GM18520 (cell line): ENCODE data around the gene SOX12.
"Not testable (repeated sequence)": the region's sequence is repeated elsewhere in the genome, so short reads cannot be mapped to it uniquely, and the experiment has no call there.

Experiments used
- ATAC-seq: cut with Tn5 transposase; IDR thresholded peaks from one replicate; pipeline ENCODE4 v1.9.1; 2021; ENCODE audit not compliant: unreplicated experiment

SOX12 gene

GRCh38 chr20:358891-359555 is 33.7 kb downstream of the SOX12 start:
- ATAC-seq = no peak

- no peak for ATAC-seq
Measured at GRCh38 chr20:361561-361960, 36.2 kb downstream of the SOX12 start.

GRCh38 chr20:362271-363254 is 37.2 kb downstream of the SOX12 start:
- ATAC-seq = no peak

- no peak for ATAC-seq
Measured at GRCh38 chr20:363319-364078, 38.1 kb downstream of the SOX12 start.

GRCh38 chr20:364905-365794 is 39.8 kb downstream of the SOX12 start:
- no peak for ATAC-seq

GRCh38 chr20:366041-366718 is 40.8 kb downstream of the SOX12 start:
- ATAC-seq = no peak

- ATAC-seq = no peak
Measured at GRCh38 chr20:366719-367485, 41.5 kb downstream of the SOX12 start.

- ATAC-seq = no peak
Measured at GRCh38 chr20:367486-367887, 42.1 kb downstream of the SOX12 start.

- no peak for ATAC-seq
Measured at GRCh38 chr20:368915-369314, 43.6 kb downstream of the SOX12 start.

- ATAC-seq = no peak
Measured at GRCh38 chr20:370151-370600, 44.8 kb downstream of the SOX12 start.

GRCh38 chr20:370977-371754 is 45.8 kb downstream of the SOX12 start:
- no peak for ATAC-seq

- ATAC-seq = no peak
Measured at GRCh38 chr20:371755-372542, 46.6 kb downstream of the SOX12 start.

- ATAC-seq = not testable (repeated sequence)
Measured at GRCh38 chr20:372543-373082, 47.3 kb downstream of the SOX12 start.

GRCh38 chr20:373171-373890 is 48.0 kb downstream of the SOX12 start:
- ATAC-seq = no peak

- ATAC-seq = no peak
Measured at GRCh38 chr20:375265-375889, 50.0 kb downstream of the SOX12 start.

GRCh38 chr20:376089-376488 is 50.7 kb downstream of the SOX12 start:
- ATAC-seq = no peak
